RWPE2 (cell line): Measurements from ENCODE around the gene NGEF.

Experiments used
- ATAC-seq: fragments of 200-7000 bp; cut with Tn5 transposase; 3 replicates; pipeline ENCODE4 v1.9.1; 2021; ENCODE audit warnings: low read depth
- DNase-seq: peaks from one replicate; pipeline ENCODE4 v3.0.0-alpha.2; 2020; ENCODE audit warnings: low spot score
- H3K27ac ChIP-seq: fragments of 450-650 bp; 2 replicates; pipeline ENCODE4 v1.5.1; 2017; ENCODE audit warnings: mild to moderate bottlenecking; ENCODE audit not compliant: poor library complexity, severe bottlenecking
- H3K27me3 ChIP-seq: fragments of 250-450 bp; sonication (Bioruptor Pico); 2 replicates; pipeline ENCODE4 v1.5.1; 2021; ENCODE audit warnings: mild to moderate bottlenecking, moderate library complexity; ENCODE audit not compliant: insufficient read depth, poor library complexity, severe bottlenecking
- H3K36me3 ChIP-seq: fragments of 250-450 bp; sonication (Bioruptor Pico); 2 replicates; pipeline ENCODE4 v1.5.1; 2020; ENCODE audit warnings: low read depth, mild to moderate bottlenecking, moderate library complexity
- H3K4me1 ChIP-seq: fragments of 250-450 bp; sonication (Bioruptor Pico); 2 replicates; pipeline ENCODE4 v1.5.1; 2021; ENCODE audit warnings: mild to moderate bottlenecking, moderate library complexity; ENCODE audit not compliant: insufficient read depth, poor library complexity, severe bottlenecking
- H3K4me3 ChIP-seq: fragments of 250-450 bp; sonication (Bioruptor Pico); 2 replicates; pipeline ENCODE4 v1.5.1; 2021; ENCODE audit warnings: mild to moderate bottlenecking, moderate library complexity; ENCODE audit not compliant: severe bottlenecking
- H3K9me3 ChIP-seq: fragments of 250-450 bp; sonication (Bioruptor Pico); 2 replicates; pipeline ENCODE4 v1.5.1; 2021; ENCODE audit warnings: mild to moderate bottlenecking, moderate library complexity; ENCODE audit not compliant: severe bottlenecking
- CTCF ChIP-seq: fragments of 450-650 bp; IDR thresholded peaks from one replicate; pipeline ENCODE4 v1.5.1; 2017; ENCODE audit warnings: mild to moderate bottlenecking, moderate library complexity; ENCODE audit not compliant: poor library complexity, severe bottlenecking

The NGEF gene

GRCh38 chr2:232885264-232885961 is 127.6 kb downstream of the NGEF start:
- no peak for TF ChIP-seq CTCF
- ATAC-seq (no peak), DNase-seq (no peak)
- Histone ChIP-seq H3K27ac (no peak overlapping the region), H3K4me3 (no peak overlapping the region), H3K4me1 (no peaks in the 10 kb centered on the region), H3K9me3 (no peaks in the 10 kb centered on the region), H3K27me3 (no peaks in the 10 kb centered on the region), H3K36me3 (no peaks in the 10 kb centered on the region)

- DNase-seq, result no peak
- TF ChIP-seq CTCF, result no peak
- no peaks in the 10 kb centered on the region for H3K9me3 ChIP-seq
- H3K27me3 ChIP-seq, result no peaks in the 10 kb centered on the region
- ATAC-seq, result no peak
- no peaks in the 10 kb centered on the region for H3K36me3 ChIP-seq
- no peak overlapping the region for H3K27ac ChIP-seq
- no peak overlapping the region for H3K4me3 ChIP-seq
- no peaks in the 10 kb centered on the region for H3K4me1 ChIP-seq
Observed at GRCh38 chr2:232884549-232885263, 128.3 kb downstream of the NGEF start.

GRCh38 chr2:232884001-232884421 is 129.0 kb downstream of the NGEF start:
- Histone ChIP-seq H3K27me3 (no peaks in the 10 kb centered on the region), H3K36me3 (no peaks in the 10 kb centered on the region), H3K9me3 (no peaks in the 10 kb centered on the region), H3K27ac (no peak overlapping the region), H3K4me1 (no peaks in the 10 kb centered on the region), H3K4me3 (no peak overlapping the region)
- DNase-seq (no peak), ATAC-seq (no peak)
- no peak for TF ChIP-seq CTCF

GRCh38 chr2:232883116-232883721 is 129.8 kb downstream of the NGEF start:
- Histone ChIP-seq H3K4me3 (no peak overlapping the region), H3K9me3 (no peaks in the 10 kb centered on the region), H3K36me3 (no peaks in the 10 kb centered on the region), H3K27ac (no peak overlapping the region), H3K4me1 (no peaks in the 10 kb centered on the region), H3K27me3 (no peaks in the 10 kb centered on the region)
- no peak for ATAC-seq
- no peak for DNase-seq
- no peak for TF ChIP-seq CTCF
